ENCODE measurements around the gene TMEM94. TPM values are rescaled to one million over a fixed set of nuclear protein-coding genes. Genes with fewer than 3 reads are reported as not detected.

Gene TMEM94
- total and polyA plus RNA-seq, 9 of the 15 experiments (the other 6 are each of a cell fraction or from before 2014, with no cell fraction given) = 0.35 to 48.1 (median 14.4) TPM

- no peak for TF ChIP-seq TCF7L2 (IDR thresholded peaks at IDR 0.05; ENCODE audit: low read depth, low read length)
- no peak for TF ChIP-seq POLR2B (IDR thresholded peaks at IDR 0.05; ENCODE audit: low read depth, partially characterized antibody)
- TF ChIP-seq SAFB2 (IDR thresholded peaks at IDR 0.05; ENCODE audit: borderline replicate concordance, low read depth, low read length, severe bottlenecking) = no peak
- peak; percentile 71; the same call in 1 of the 2 replicates for TF ChIP-seq SMC3 (conservative IDR thresholded peaks at IDR 0.05; ENCODE audit: insufficient read depth, low read depth, low read length)
- peak; percentile 100 for TF ChIP-seq ZBTB7A (IDR thresholded peaks at IDR 0.05; ENCODE audit: borderline replicate concordance, control insufficient read depth, low read depth, low read length)
- no peak for TF ChIP-seq POU5F1 (IDR thresholded peaks at IDR 0.05; ENCODE audit: borderline replicate concordance, low read depth, low read length, partially characterized antibody)
- no peak for TF ChIP-seq FOXJ3 (CRISPR knock-in tag; IDR thresholded peaks at IDR 0.05)
- 0 out of 2 replicates have a peak, but pooled peaks have one; percentile 4 for TF ChIP-seq SMAD3 (CRISPR knock-in tag; conservative IDR thresholded peaks at IDR 0.05)
- TF ChIP-seq ZNF707 (CRISPR knock-in tag; conservative IDR thresholded peaks at IDR 0.05) = no peak
- TF ChIP-seq, protein P1, sequence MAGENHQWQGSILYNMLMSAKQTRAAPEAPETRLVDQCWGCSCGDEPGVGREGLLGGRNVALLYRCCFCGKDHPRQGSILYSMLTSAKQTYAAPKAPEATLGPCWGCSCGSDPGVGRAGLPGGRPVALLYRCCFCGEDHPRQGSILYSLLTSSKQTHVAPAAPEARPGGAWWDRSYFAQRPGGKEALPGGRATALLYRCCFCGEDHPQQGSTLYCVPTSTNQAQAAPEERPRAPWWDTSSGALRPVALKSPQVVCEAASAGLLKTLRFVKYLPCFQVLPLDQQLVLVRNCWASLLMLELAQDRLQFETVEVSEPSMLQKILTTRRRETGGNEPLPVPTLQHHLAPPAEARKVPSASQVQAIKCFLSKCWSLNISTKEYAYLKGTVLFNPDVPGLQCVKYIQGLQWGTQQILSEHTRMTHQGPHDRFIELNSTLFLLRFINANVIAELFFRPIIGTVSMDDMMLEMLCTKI (IDR thresholded peaks at IDR 0.05; ENCODE audit: partially characterized antibody) = no peak
- TF ChIP-seq ZC3H4 (CRISPR knock-in tag; IDR thresholded peaks at IDR 0.05; ENCODE audit: borderline replicate concordance) = no peak
- TF ChIP-seq EP300 (IDR thresholded peaks at IDR 0.05; ENCODE audit: low read length) = no peak
- no peak for TF ChIP-seq HMG20A (CRISPR knock-in tag; conservative IDR thresholded peaks at IDR 0.05)
- TF ChIP-seq ID3 (CRISPR knock-in tag; IDR thresholded peaks at IDR 0.05) = no peak
- peak; percentile 78; the same call in 1 of the 2 replicates for TF ChIP-seq ID3 (tag; IDR thresholded peaks at IDR 0.05)
- TF ChIP-seq RBM17 (IDR thresholded peaks at IDR 0.05; ENCODE audit: borderline replicate concordance, low read depth, low read length) = no peak
- no peak for TF ChIP-seq STAT5A (IDR thresholded peaks at IDR 0.05; ENCODE audit: borderline replicate concordance, low read length)
- peak; percentile 76; the same call in 1 of the 2 replicates for TF ChIP-seq ZNF263 (CRISPR knock-in tag; IDR thresholded peaks at IDR 0.05; ENCODE audit: borderline replicate concordance)
- no peak for TF ChIP-seq DACH1 (IDR thresholded peaks at IDR 0.05; ENCODE audit: partially characterized antibody)
- peak in 1 of 2 experiments; percentile 76; a peak in 2 of 4 replicates for TF ChIP-seq TRIM24 (IDR thresholded peaks at IDR 0.05)
- TF ChIP-seq CEBPB (tag; IDR thresholded peaks at IDR 0.05) = no peak
- TF ChIP-seq RUNX1 (IDR thresholded peaks at IDR 0.05; ENCODE audit: low read depth) = no peak
- no peak for TF ChIP-seq SRSF1 (IDR thresholded peaks at IDR 0.05; ENCODE audit: low read depth, low read length)
- TF ChIP-seq ZNF398 (CRISPR knock-in tag; IDR thresholded peaks at IDR 0.05) = no peak
- TF ChIP-seq SREBF2 (CRISPR knock-in tag; IDR thresholded peaks at IDR 0.05) = peak; percentile 75; the same call in 1 of the 2 replicates
- peak; percentile 84 for TF ChIP-seq ZNF12 (CRISPR knock-in tag; IDR thresholded peaks at IDR 0.05)
- peak; percentile 96 for TF ChIP-seq ZNF232 (CRISPR knock-in tag; IDR thresholded peaks at IDR 0.05)
Observed at GRCh38 chr17:75515496-75516254, 59.2 kb downstream of the TMEM94 start, which contains the start of gene CASKIN2 (continued).
